Glutamatergic neuron (in vitro differentiated cells): ENCODE measurements around the gene SPATA3. TPM values are rescaled to one million over a fixed set of nuclear protein-coding genes. Genes with fewer than 3 reads are reported as not detected.

ENCODE experiments used
- DNase-seq: peaks from one replicate; pipeline ENCODE4 v3.0.0; 2022
- H3K27ac Mint-ChIP-seq: one replicate; pipeline ENCODE4 v1.8.0; 2020; ENCODE audit warnings: mild to moderate bottlenecking, mixed read lengths, inconsistent platforms; ENCODE audit not compliant: unreplicated experiment
- H3K27me3 Mint-ChIP-seq: one replicate; pipeline ENCODE4 v1.8.0; 2020; ENCODE audit warnings: mild to moderate bottlenecking, moderate library complexity, mixed read lengths, inconsistent platforms; ENCODE audit not compliant: unreplicated experiment
- H3K36me3 Mint-ChIP-seq: one replicate; pipeline ENCODE4 v1.8.0; 2020; ENCODE audit warnings: mild to moderate bottlenecking, mixed read lengths, inconsistent platforms; ENCODE audit not compliant: unreplicated experiment
- H3K4me1 Mint-ChIP-seq: one replicate; pipeline ENCODE4 v1.8.0; 2020; ENCODE audit warnings: mild to moderate bottlenecking, low read depth, mixed read lengths, inconsistent platforms; ENCODE audit not compliant: unreplicated experiment
- H3K4me3 Mint-ChIP-seq: one replicate; pipeline ENCODE4 v1.8.0; 2020; ENCODE audit warnings: mild to moderate bottlenecking, mixed read lengths, inconsistent platforms; ENCODE audit not compliant: unreplicated experiment
- H3K9me3 Mint-ChIP-seq: one replicate; pipeline ENCODE4 v1.8.0; 2020; ENCODE audit warnings: mild to moderate bottlenecking, moderate library complexity, mixed read lengths, inconsistent platforms; ENCODE audit not compliant: unreplicated experiment
- total RNA-seq: library from RNA; stranded (reverse); fragmentation: NEBNext Ultra II Directional; extraction: Animal tissue kit (Norgen Biotek cat#: 25700); gene quantifications from one replicate; pipeline ENCODE4 v1.2.1, GENCODE V29; 2021; ENCODE audit not compliant: unreplicated experiment
- TF ChIP-seq, protein P1 (sequence below): fragments of 200-600 bp; sonication (generic); IDR thresholded peaks from one replicate; pipeline ENCODE4 v1.5.0; 2021; ENCODE audit not compliant: partially characterized antibody, unreplicated experiment

SPATA3 gene
- total RNA-seq, 1 donor from 2014 or later: not detected

DNA sequence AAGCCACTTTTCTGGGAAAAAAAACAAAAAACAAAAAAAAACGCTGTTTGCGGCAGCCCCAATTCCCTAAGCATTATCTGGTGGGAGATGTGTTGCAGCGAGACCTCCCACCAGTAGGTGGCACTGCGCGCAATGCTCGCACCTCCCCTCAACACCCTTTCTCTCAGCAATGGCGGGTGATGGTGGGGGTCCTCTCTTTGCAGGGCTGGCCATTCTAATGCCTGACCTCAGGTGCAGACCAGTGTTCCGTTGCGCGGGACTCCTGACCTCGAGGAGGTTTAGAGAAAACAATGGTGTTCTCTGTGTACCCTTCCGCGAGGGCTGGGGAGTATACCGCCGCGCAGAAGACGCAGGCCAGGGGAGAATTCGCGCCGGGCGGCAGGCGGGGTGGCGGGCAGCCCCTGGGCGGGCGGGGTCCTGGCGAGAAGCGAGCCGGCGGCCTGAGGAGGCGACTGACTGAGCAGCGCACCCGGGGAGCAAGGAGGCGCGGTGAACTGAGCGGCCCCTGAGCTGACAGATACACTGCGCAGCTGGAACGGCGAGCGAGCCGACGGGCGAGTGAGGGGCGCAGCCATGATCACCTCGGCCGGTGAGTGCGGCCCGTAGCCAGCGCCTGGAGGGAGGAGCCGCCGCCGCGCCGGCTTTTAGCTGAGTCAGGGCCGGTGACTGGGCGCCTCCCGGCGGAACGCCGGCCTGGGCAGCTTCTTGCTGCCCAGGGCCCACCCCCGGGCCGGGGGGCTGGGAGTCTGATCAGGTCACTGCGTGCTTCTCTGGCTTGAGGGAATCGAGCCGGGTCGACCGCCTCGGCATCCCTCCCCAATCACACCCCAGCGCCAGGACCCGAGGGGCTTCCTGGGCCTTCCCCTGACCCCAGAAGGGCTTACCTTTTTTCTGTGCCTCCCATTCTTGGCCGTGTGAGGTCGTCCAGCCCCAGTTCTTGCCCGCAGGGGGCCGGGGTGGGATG is 60.8 kb downstream of the SPATA3 start, which contains the start of gene PSMD1:
Gene PSMD1, plus strand, starts transcription at position 415 of the 964 bp plus-strand sequence. Its CDS starts 159 bp downstream, at position 574.
- Mint-ChIP-seq H3K4me1 (peaks cover 17% of the 10 kb centered on the region), H3K27ac (peak within 1 kb of the TSS; percentile 100), H3K9me3 (no peaks in the 10 kb centered on the region), H3K27me3 (peaks cover 6% of the 10 kb centered on the region), H3K36me3 (no peaks in the 10 kb centered on the region), H3K4me3 (peak within 1 kb of the TSS; percentile 97)
- DNase-seq: peak; percentile 93
- TF ChIP-seq, protein P1, sequence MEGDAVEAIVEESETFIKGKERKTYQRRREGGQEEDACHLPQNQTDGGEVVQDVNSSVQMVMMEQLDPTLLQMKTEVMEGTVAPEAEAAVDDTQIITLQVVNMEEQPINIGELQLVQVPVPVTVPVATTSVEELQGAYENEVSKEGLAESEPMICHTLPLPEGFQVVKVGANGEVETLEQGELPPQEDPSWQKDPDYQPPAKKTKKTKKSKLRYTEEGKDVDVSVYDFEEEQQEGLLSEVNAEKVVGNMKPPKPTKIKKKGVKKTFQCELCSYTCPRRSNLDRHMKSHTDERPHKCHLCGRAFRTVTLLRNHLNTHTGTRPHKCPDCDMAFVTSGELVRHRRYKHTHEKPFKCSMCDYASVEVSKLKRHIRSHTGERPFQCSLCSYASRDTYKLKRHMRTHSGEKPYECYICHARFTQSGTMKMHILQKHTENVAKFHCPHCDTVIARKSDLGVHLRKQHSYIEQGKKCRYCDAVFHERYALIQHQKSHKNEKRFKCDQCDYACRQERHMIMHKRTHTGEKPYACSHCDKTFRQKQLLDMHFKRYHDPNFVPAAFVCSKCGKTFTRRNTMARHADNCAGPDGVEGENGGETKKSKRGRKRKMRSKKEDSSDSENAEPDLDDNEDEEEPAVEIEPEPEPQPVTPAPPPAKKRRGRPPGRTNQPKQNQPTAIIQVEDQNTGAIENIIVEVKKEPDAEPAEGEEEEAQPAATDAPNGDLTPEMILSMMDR: peak; percentile 89

DNA sequence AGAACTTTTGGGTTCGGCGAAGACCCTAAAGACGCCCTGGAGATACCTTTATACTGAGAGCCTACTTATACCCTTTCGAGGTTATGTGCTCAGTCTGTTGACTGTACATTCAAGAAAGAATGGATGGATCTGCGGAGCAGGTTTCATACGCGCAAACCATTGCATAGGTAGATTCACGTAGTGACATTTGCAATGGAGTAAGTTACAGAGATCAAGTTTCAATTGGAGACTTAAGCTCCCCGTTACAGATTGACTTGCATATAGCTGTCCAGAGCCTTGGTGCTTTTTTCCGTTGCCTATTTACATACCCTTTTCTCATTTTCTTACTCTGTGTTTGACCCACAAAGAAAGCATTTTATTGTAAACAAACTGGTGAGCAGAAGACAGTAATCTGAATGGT is 61.7 kb downstream of the SPATA3 start:
- Mint-ChIP-seq H3K27ac (peak overlapping the region; percentile 76), H3K27me3 (peaks cover 6% of the 10 kb centered on the region), H3K9me3 (no peaks in the 10 kb centered on the region), H3K36me3 (no peaks in the 10 kb centered on the region), H3K4me1 (peaks cover 17% of the 10 kb centered on the region), H3K4me3 (peak overlapping the region; percentile 83)
- TF ChIP-seq, protein P1: no peak
- DNase-seq: no peak

Other genes starting within 250 kb of the SPATA3 start
- 72.0 TPM for gene ITM2C, start 131.2 kb upstream of the SPATA3 start, total RNA-seq
- not detected for gene GPR55, start 70.9 kb upstream of the SPATA3 start, total RNA-seq
- 0.42 TPM for gene C2orf72, start 41.4 kb downstream of the SPATA3 start, total RNA-seq
- gene PSMD1, start 60.7 kb downstream of the SPATA3 start, total RNA-seq: 126 TPM
- gene HTR2B, start 128.9 kb downstream of the SPATA3 start, total RNA-seq: not detected
- 19.3 TPM for gene ARMC9, start 202.5 kb downstream of the SPATA3 start, total RNA-seq